Hepatocyte (in vitro differentiated cells): ENCODE data around the gene C5orf15.

ENCODE experiments used
- CTCF ChIP-seq: fragments of 200-600 bp; sonication (generic); IDR thresholded peaks from 2 replicates; pipeline ENCODE4 v1.5.1; 2016; ENCODE audit warnings: antibody characterized with exemption, mild to moderate bottlenecking; ENCODE audit not compliant: poor library complexity
- EZH2phosphoT487 ChIP-seq: fragments of 200-600 bp; sonication (generic); IDR thresholded peaks from one replicate; pipeline ENCODE4 v1.6.1; 2018; ENCODE audit warnings: antibody characterized with exemption, mild to moderate bottlenecking, low read depth, moderate library complexity; ENCODE audit not compliant: unreplicated experiment, severe bottlenecking

GRCh38 chr5:133967698-133968203, 674 bp downstream of the C5orf15 start:
- TF ChIP-seq CTCF (no peak), EZH2phosphoT487 (no peak)
